NCI-H2029 treated with DMSO at 0.1 percent for 48 hours (cell line): Measurements from ENCODE around the gene STXBP5.

Experiments
- DNase-seq: peaks from one replicate; lab custom pipeline; 2025; lab: John Stamatoyannopoulos, UW

STXBP5 gene

GRCh38 chr6:147437615-147438014 lies 233.4 kb downstream of the STXBP5 start:
- no peak for DNase-seq

- no peak for DNase-seq
Measured at GRCh38 chr6:147438758-147439528, 234.7 kb downstream of the STXBP5 start.
